IMR-90 (cell line): ENCODE measurements around the gene TMEM92. TPM values are rescaled to one million over a fixed set of nuclear protein-coding genes. Genes with fewer than 3 reads are reported as not detected.
A peak's percentile ranks its signal among the peaks of the same experiment; 100 is the strongest.

Experiments used
- ATAC-seq: fragments of 200-7000 bp; cut with Tn5 transposase; 2 replicates; pipeline ENCODE4 v1.9.1; 2020; ENCODE audit warnings: low read depth, mild to moderate bottlenecking, moderate library complexity
- BruUV-seq: library from RNA; stranded (reverse); fragments of 400-500 nt; replicated peaks from 2 replicates; lab custom pipeline; 2021; lab: Mats Ljungman, UMichigan
- CTCF ChIA-PET: fragments of 300-600 bp; formaldehyde crosslinking; extraction: SDS; loops from one replicate; lab custom pipeline; 2021; ENCODE audit warnings: antibody characterized with exemption; lab: Yijun Ruan, JAX
- POLR2A ChIA-PET: fragments of 300-600 bp; sonication (Branson Sonifier 250); formaldehyde crosslinking; loops from one replicate; lab custom pipeline; 2022; ENCODE audit warnings: antibody characterized with exemption; ENCODE audit not compliant: unreplicated experiment; lab: Charles Lee
- DNase-seq: peaks from one replicate; pipeline ENCODE4 v3.0.0; 2013
- H2AFZ ChIP-seq: replicated peaks from 2 replicates; pipeline ENCODE3; 2013; ENCODE audit warnings: low read length, mild to moderate bottlenecking; ENCODE audit not compliant: poor library complexity
- H2AK5ac ChIP-seq: 2 replicates; pipeline ENCODE4 v1.6.1; 2013; ENCODE audit warnings: low read depth, low read length, inconsistent platforms
- H2AK9ac ChIP-seq: replicated peaks from 2 replicates; pipeline ENCODE3; 2013; ENCODE audit warnings: mild to moderate bottlenecking, low read depth, low read length, moderate library complexity; ENCODE audit not compliant: poor library complexity
- H2BK120ac ChIP-seq: 2 replicates; pipeline ENCODE4 v1.6.1; 2013; ENCODE audit warnings: low read depth, low read length, inconsistent platforms
- H2BK15ac ChIP-seq: 3 replicates; pipeline ENCODE4 v1.6.1; 2013; ENCODE audit warnings: low read depth, low read length, inconsistent platforms
- H2BK20ac ChIP-seq: 2 replicates; pipeline ENCODE4 v1.6.1; 2013; ENCODE audit warnings: low read depth, mild to moderate bottlenecking, inconsistent platforms, low read length, moderate library complexity
- H2BK5ac ChIP-seq: 2 replicates; pipeline ENCODE4 v1.6.1; 2013; ENCODE audit warnings: mild to moderate bottlenecking, low read depth, low read length, inconsistent platforms; ENCODE audit not compliant: poor library complexity, severe bottlenecking
- H3K14ac ChIP-seq: replicated peaks from 2 replicates; pipeline ENCODE4 v1.6.1; 2013; ENCODE audit warnings: low read depth, low read length, inconsistent platforms
- H3K18ac ChIP-seq: 2 replicates; pipeline ENCODE4 v1.6.1; 2013; ENCODE audit warnings: low read depth, low read length, control low read depth
- H3K23ac ChIP-seq: 2 replicates; pipeline ENCODE4 v1.6.1; 2013; ENCODE audit warnings: low read depth, low read length, inconsistent platforms
- H3K27ac ChIP-seq: 2 replicates; pipeline ENCODE4 v1.5.1; 2013; ENCODE audit warnings: mild to moderate bottlenecking, control low read depth, low read length; ENCODE audit not compliant: insufficient read depth
- H3K27me3 ChIP-seq: 2 replicates; pipeline ENCODE4 v1.6.1; 2013; ENCODE audit warnings: low read length; ENCODE audit not compliant: control insufficient read depth, insufficient read depth
- H3K36me3 ChIP-seq: 2 replicates; pipeline ENCODE4 v1.6.1; 2013; ENCODE audit warnings: low read length, mixed read lengths; ENCODE audit not compliant: control insufficient read depth, insufficient read depth
- H3K4ac ChIP-seq: 2 replicates; pipeline ENCODE4 v1.6.1; 2013; ENCODE audit warnings: low read depth, low read length, inconsistent platforms
- H3K4me1 ChIP-seq: 2 replicates; pipeline ENCODE4 v1.6.1; 2013; ENCODE audit warnings: low read length, mixed read lengths; ENCODE audit not compliant: control insufficient read depth, insufficient read depth
- H3K4me2 ChIP-seq: 2 replicates; pipeline ENCODE4 v1.6.1; 2013; ENCODE audit warnings: low read depth, mild to moderate bottlenecking, control low read depth, low read length, moderate library complexity
- H3K4me3 ChIP-seq: 2 replicates; pipeline ENCODE4 v1.5.1; 2013; ENCODE audit warnings: low read depth, mild to moderate bottlenecking, control low read depth, low read length, moderate library complexity; ENCODE audit not compliant: insufficient read depth
- H3K56ac ChIP-seq: 2 replicates; pipeline ENCODE4 v1.6.1; 2013; ENCODE audit warnings: low read length, inconsistent platforms; ENCODE audit not compliant: insufficient read depth; ENCODE audit errors: extremely low read depth
- H3K79me1 ChIP-seq, 2 experiments: 2 replicates each; pipeline ENCODE4 v1.6.1; 2013; ENCODE audit warnings: low read length in 2 of 2, inconsistent platforms in 1 of 2, low read depth in 1 of 2
- H3K9ac ChIP-seq: 2 replicates; pipeline ENCODE4 v1.6.1; 2013; ENCODE audit warnings: low read depth, low read length, control low read depth
- H3K9me1 ChIP-seq: 2 replicates; pipeline ENCODE4 v1.6.1; 2013; ENCODE audit warnings: low read length, inconsistent platforms; ENCODE audit not compliant: insufficient read depth
- H3K9me3 ChIP-seq: 2 replicates; pipeline ENCODE4 v1.6.1; 2013; ENCODE audit warnings: low read length; ENCODE audit not compliant: control insufficient read depth, insufficient read depth
- H4K20me1 ChIP-seq: 2 replicates; pipeline ENCODE4 v1.6.1; 2013; ENCODE audit warnings: low read length, inconsistent platforms; ENCODE audit not compliant: insufficient read depth
- H4K5ac ChIP-seq: 2 replicates; pipeline ENCODE4 v1.6.1; 2013; ENCODE audit warnings: mild to moderate bottlenecking, low read depth, low read length, control low read depth
- H4K8ac ChIP-seq, 2 experiments: 2 replicates each; pipeline ENCODE4 v1.6.1; 2013; ENCODE audit warnings: low read depth in 2 of 2, low read length in 2 of 2, control low read depth in 1 of 2, inconsistent platforms in 1 of 2
- H4K91ac ChIP-seq: 2 replicates; pipeline ENCODE4 v1.6.1; 2013; ENCODE audit warnings: low read depth, low read length, inconsistent platforms; ENCODE audit not compliant: insufficient read depth
- CEBPB ChIP-seq: IDR thresholded peaks from 2 replicates; pipeline ENCODE4 v1.6.1; 2012; ENCODE audit warnings: low read depth, low read length, improper control_type of control experiment
- MXI1 ChIP-seq: IDR thresholded peaks from 2 replicates; pipeline ENCODE4 v1.6.1; 2012; ENCODE audit warnings: low read depth, mild to moderate bottlenecking, low read length, moderate library complexity, borderline replicate concordance
- NFE2L2 ChIP-seq: fragments of 150-350 bp; IDR thresholded peaks from 2 replicates; pipeline ENCODE4 v1.6.1; 2016; ENCODE audit warnings: low read depth, mild to moderate bottlenecking, low read length
- WGBS, 2 experiments: methylation state at CpG; one replicate each; pipeline versions ENCODE4 v1.1.5 to v1.1.7; 2013; ENCODE audit warnings: missing lambda C conversion rate in 2 of 2; ENCODE audit not compliant: insufficient read length in 1 of 2; ENCODE audit errors: extremely low coverage in 2 of 2; 5-methylcytosine and 5-hydroxymethylcytosine counted together
- dilution Hi-C: fragments of 300-500 bp; cut with HindIII; formaldehyde crosslinking; loops from one replicate; pipeline ENCODE4 v1.14.3; 2018; ENCODE audit warnings: low sequenced_read_pairs; ENCODE audit not compliant: unreplicated experiment
- in situ Hi-C: fragments of 300-500 bp; cut with MboI; formaldehyde crosslinking; loops from 3 replicates; pipeline ENCODE4 v1.14.3; 2019; ENCODE audit warnings: low sequenced_read_pairs, inconsistent platforms, mixed read lengths
- intact Hi-C: fragments of 100-400 bp; cut with micrococcal nuclease; formaldehyde crosslinking; loops from 2 replicates; pipeline ENCODE4 v1.10.0; 2022
- polyA plus RNA-seq, 3 experiments: library from polyadenylated mRNA; depleted of rRNA; stranded (reverse); fragments of >200 nt; gene quantifications; 2 replicates each; pipeline ENCODE4 v1.2.3, GENCODE V29; 2012; ENCODE audit warnings: low replicate concordance in 1 of 3
- total RNA-seq: library from RNA; depleted of rRNA; stranded (reverse); fragments of >200 nt; gene quantifications from 2 replicates; pipeline ENCODE4 v1.2.3, GENCODE V29; 2012

Gene TMEM92
- total and polyA plus RNA-seq, 2 of the 4 experiments (the other 2 are of a cell fraction): 0.18 to 1.7 TPM

- Histone ChIP-seq H3K9me1 (peaks cover 28% of the 10 kb centered on the region), H4K8ac (no peak overlapping the region), H2AFZ (no peak overlapping the region), H3K9me3 (no peaks in the 10 kb centered on the region), H3K27me3 (no peaks in the 10 kb centered on the region), H3K36me3 (peaks cover 26% of the 10 kb centered on the region), H3K4ac (peak overlapping the region; percentile 33; the same call in 1 of the 2 replicates), H3K4me2 (no peak overlapping the region), H4K5ac (no peak overlapping the region), H3K9ac (no peak overlapping the region), H4K20me1 (no peaks in the 10 kb centered on the region), H3K4me1 (peaks cover 18% of the 10 kb centered on the region), H2BK20ac (no peak overlapping the region), H2BK120ac (peak overlapping the region; percentile 37), H3K23ac (no peak overlapping the region), H3K14ac (no peak overlapping the region), H4K91ac (no peak overlapping the region), H3K18ac (no peak overlapping the region), H3K56ac (no peak overlapping the region), H2AK9ac (peak overlapping the region; percentile 70), H2BK15ac (peak overlapping the region; percentile 27; the same call in 1 of the 3 replicates), H2BK5ac (peak overlapping the region; percentile 8), H3K4me3 (no peak overlapping the region), H3K27ac (no peak overlapping the region), H3K79me1 (peaks cover 7 to 13% of the 10 kb centered on the region in 2 experiments), H2AK5ac (peak overlapping the region; percentile 78)
- intact Hi-C loops: no loop called here
- DNase-seq: no peak
- ATAC-seq: no peak
- ChIA-PET CTCF (no interaction called here), POLR2A (interaction anchor here (0.8 kb wide), 1 partner anchor 11 kb away, joined by 3 read pairs; no protein-coding TSS in a partner anchor)
- BruUV-seq: no TSS peak
- in situ Hi-C loops: no loop called here
- TF ChIP-seq NFE2L2: no peak
- TF ChIP-seq CEBPB: peak; percentile 10; the same call in 1 of the 2 replicates
- TF ChIP-seq MXI1: no peak
- WGBS, 2 experiments: 86% methylated on average over 4 of the region's 14 CpGs; no CpG with 5 or more reads in 1 of the 2 experiments
- dilution Hi-C loops: no loop called here
Observed at GRCh38 chr17:50278526-50279180, 4.4 kb downstream of the TMEM92 start.
